SK-N-SH (cell line): Measurements from ENCODE around the gene AXL.

Experiments used
- CTCF ChIP-seq: fragments of 200-600 bp; sonication (generic); IDR thresholded peaks from 2 replicates; pipeline ENCODE4 v1.6.1; 2017; ENCODE audit warnings: antibody characterized with exemption, mild to moderate bottlenecking, moderate library complexity
- EP300 ChIP-seq, 2 experiments: IDR thresholded peaks; 2 replicates each; pipeline versions ENCODE4 v1.4.0 to v1.6.1; 2012; ENCODE audit warnings: borderline replicate concordance in 1 of 2, low read depth in 1 of 2, low read length in 1 of 2
- GABPA ChIP-seq: IDR thresholded peaks from 2 replicates; pipeline ENCODE4 v1.4.0; 2012; ENCODE audit warnings: low read depth, mild to moderate bottlenecking
- GATA2 ChIP-seq: sonication (generic); formaldehyde crosslinking; IDR thresholded peaks from 2 replicates; pipeline ENCODE4 v1.5.0; 2020; ENCODE audit warnings: mild to moderate bottlenecking, missing genetic modification reagents
- MXI1 ChIP-seq: IDR thresholded peaks from 2 replicates; pipeline ENCODE4 v1.6.1; 2012; ENCODE audit warnings: mild to moderate bottlenecking, low read depth, low read length, improper control_type of control experiment
- POLR2AphosphoS5 ChIP-seq: IDR thresholded peaks from 2 replicates; pipeline ENCODE4 v1.6.1; 2012; ENCODE audit warnings: low read depth, low read length
- RAD21 ChIP-seq: IDR thresholded peaks from 2 replicates; pipeline ENCODE4 v1.6.1; 2012; ENCODE audit warnings: mild to moderate bottlenecking, low read length
- RFX5 ChIP-seq: IDR thresholded peaks from 2 replicates; pipeline ENCODE4 v1.6.1; 2012; ENCODE audit warnings: mild to moderate bottlenecking, improper control_type of control experiment, low read length
- RXRA ChIP-seq: IDR thresholded peaks from 2 replicates; pipeline ENCODE4 v1.4.0; 2012; ENCODE audit warnings: low read depth, mild to moderate bottlenecking, borderline replicate concordance
- SMC3 ChIP-seq: IDR thresholded peaks from 2 replicates; pipeline ENCODE4 v1.6.1; 2012; ENCODE audit warnings: low read depth, low read length, improper control_type of control experiment
- TF ChIP-seq, protein P1 (sequence below): fragments of 150-350 bp; IDR thresholded peaks from 2 replicates; pipeline ENCODE4 v1.6.1; 2017; ENCODE audit warnings: antibody characterized with exemption, low read length, low read depth, borderline replicate concordance

DNA sequence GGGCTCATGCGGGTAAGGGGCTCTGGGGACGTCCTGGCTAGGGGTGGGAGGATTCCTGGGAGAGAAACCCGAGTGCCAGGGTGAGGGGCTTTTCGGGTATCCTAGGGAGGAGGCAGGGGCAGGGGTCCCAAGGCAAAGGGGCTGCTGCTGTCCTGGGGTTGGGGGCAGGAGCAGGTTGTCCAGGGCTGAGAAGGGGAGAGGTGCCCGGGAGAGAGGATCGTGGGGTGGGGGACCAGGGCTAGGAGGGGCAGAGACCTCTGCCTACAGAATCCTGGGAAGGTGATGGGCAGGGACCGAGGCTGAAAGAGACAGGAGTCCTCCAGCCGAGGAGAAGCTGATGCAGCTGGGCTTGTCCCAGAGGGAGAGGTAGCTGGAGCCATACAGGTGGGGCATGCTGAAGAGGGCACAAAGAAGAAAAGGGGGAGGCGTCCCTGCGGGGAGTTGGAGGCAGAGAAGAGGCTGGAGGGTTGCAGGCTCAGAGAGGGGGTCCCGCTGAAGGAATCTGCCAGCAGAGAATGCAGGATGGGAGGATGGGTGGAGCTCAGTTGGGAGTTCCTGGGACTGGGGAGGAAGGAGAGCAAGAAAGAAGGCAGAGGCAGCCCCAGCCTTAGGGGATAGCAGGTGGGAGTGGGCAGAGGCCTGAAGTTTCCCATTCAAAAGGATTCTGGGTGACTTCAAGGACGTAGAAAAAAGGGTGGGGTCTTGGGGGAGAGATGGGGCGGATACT lies 25.4 kb upstream of the AXL start:
- TF ChIP-seq CTCF (no peak), RFX5 (no peak), RAD21 (no peak), GABPA (no peak), RXRA (no peak), POLR2AphosphoS5 (no peak), MXI1 (no peak), EP300 (IDR thresholded peaks at IDR 0.05; ENCODE audit: borderline replicate concordance in 1 of 2, low read depth in 1 of 2, low read length in 1 of 2) (no peak), SMC3 (no peak), GATA2 (no peak)
- TF ChIP-seq, protein P1, sequence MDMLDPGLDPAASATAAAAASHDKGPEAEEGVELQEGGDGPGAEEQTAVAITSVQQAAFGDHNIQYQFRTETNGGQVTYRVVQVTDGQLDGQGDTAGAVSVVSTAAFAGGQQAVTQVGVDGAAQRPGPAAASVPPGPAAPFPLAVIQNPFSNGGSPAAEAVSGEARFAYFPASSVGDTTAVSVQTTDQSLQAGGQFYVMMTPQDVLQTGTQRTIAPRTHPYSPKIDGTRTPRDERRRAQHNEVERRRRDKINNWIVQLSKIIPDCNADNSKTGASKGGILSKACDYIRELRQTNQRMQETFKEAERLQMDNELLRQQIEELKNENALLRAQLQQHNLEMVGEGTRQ = no peak
